Keratinocyte (primary cell): ENCODE data around the gene STOX2. TPM values are rescaled to one million over a fixed set of nuclear protein-coding genes. Genes with fewer than 3 reads are reported as not detected.

Experiments
- DNase-seq: peaks from one replicate; pipeline ENCODE4 v3.0.0-alpha.2; 2011; ENCODE audit warnings: low read depth, missing footprints, low spot score
- FAIRE-seq: peaks from 2 replicates; lab custom pipeline; 2011; peaks lifted over from hg19 to GRCh38; lab: Jason Lieb, UNC
- H2AFZ ChIP-seq: 2 replicates; pipeline ENCODE4 v1.6.0; 2012; ENCODE audit warnings: low read length, control low read depth, inconsistent platforms; ENCODE audit not compliant: control insufficient read depth
- H3K27ac ChIP-seq: 2 replicates; pipeline ENCODE4 v1.5.1; 2011; ENCODE audit warnings: low read length; ENCODE audit not compliant: control insufficient read depth, insufficient read depth
- H3K27me3 ChIP-seq: 3 replicates; pipeline ENCODE4 v1.6.0; 2011; ENCODE audit warnings: low read length; ENCODE audit not compliant: control insufficient read depth, insufficient read depth; ENCODE audit errors: extremely low read depth
- H3K36me3 ChIP-seq, 2 experiments: 2 replicates in 1 of 2; 3 replicates in 1 of 2; pipeline ENCODE4 v1.5.1; 2011; ENCODE audit warnings: low read length in 2 of 2, mild to moderate bottlenecking in 1 of 2; ENCODE audit not compliant: control insufficient read depth in 2 of 2, insufficient read depth in 2 of 2; ENCODE audit errors: extremely low read depth in 1 of 2
- H3K4me1 ChIP-seq: 3 replicates; pipeline ENCODE4 v1.5.1; 2011; ENCODE audit warnings: low read length; ENCODE audit not compliant: control insufficient read depth, insufficient read depth; ENCODE audit errors: extremely low read depth
- H3K4me2 ChIP-seq: 3 replicates; pipeline ENCODE4 v1.6.0; 2011; ENCODE audit warnings: low read depth, low read length; ENCODE audit not compliant: control insufficient read depth, insufficient read depth; ENCODE audit errors: extremely low read depth
- H3K4me3 ChIP-seq, 3 experiments: fragments of 200-600 bp in 1 of 3; sonication (generic) in 1 of 3; 2 replicates in 2 of 3; 3 replicates in 1 of 3; pipeline ENCODE4 v1.5.1; 2011 to 2016; ENCODE audit warnings: low read length in 3 of 3, mild to moderate bottlenecking in 3 of 3, control low read depth in 2 of 3, inconsistent platforms in 1 of 3, low read depth in 1 of 3, mixed read lengths in 1 of 3, mixed run types in 1 of 3, moderate library complexity in 1 of 3; ENCODE audit not compliant: control insufficient read depth in 2 of 3, insufficient read depth in 2 of 3; ENCODE audit errors: extremely low read depth in 1 of 3
- H3K79me2 ChIP-seq: 2 replicates; pipeline ENCODE4 v1.6.0; 2012; ENCODE audit warnings: low read length; ENCODE audit not compliant: control insufficient read depth, insufficient read depth
- H3K9ac ChIP-seq: 3 replicates; pipeline ENCODE4 v1.6.0; 2011; ENCODE audit warnings: low read length; ENCODE audit not compliant: control insufficient read depth, insufficient read depth; ENCODE audit errors: extremely low read depth
- H3K9me1 ChIP-seq: 3 replicates; pipeline ENCODE4 v1.6.0; 2011; ENCODE audit warnings: low read length; ENCODE audit not compliant: control insufficient read depth, insufficient read depth; ENCODE audit errors: extremely low read depth
- H3K9me3 ChIP-seq: 2 replicates; pipeline ENCODE4 v1.5.1; 2012; ENCODE audit warnings: low read depth, low read length; ENCODE audit not compliant: control insufficient read depth
- H4K20me1 ChIP-seq: 3 replicates; pipeline ENCODE4 v1.6.0; 2011; ENCODE audit warnings: low read length; ENCODE audit not compliant: control insufficient read depth, insufficient read depth; ENCODE audit errors: extremely low read depth
- EZH2 ChIP-seq: IDR thresholded peaks from one replicate; pipeline ENCODE4 v1.6.1; 2012; ENCODE audit warnings: inconsistent platforms, mild to moderate bottlenecking, low read length, moderate library complexity
- dilution Hi-C: fragments of 300-500 bp; cut with MboI; formaldehyde crosslinking; loops from one replicate; pipeline ENCODE4 v1.7.0; 2020; ENCODE audit warnings: low sequenced_read_pairs; ENCODE audit not compliant: extremely low pct_ligation_motif_present
- polyA plus RNA-seq, 5 experiments: library from polyadenylated mRNA; depleted of rRNA in 3 of 5; stranded (reverse) in 3 of 5; stranded (forward) in 1 of 5; unstranded in 1 of 5; fragments of >200 nt; gene quantifications; 1 replicate in 1 of 5; 2 replicates in 3 of 5; 3 replicates in 1 of 5; pipeline versions ENCODE4 v1.2.1 to v1.2.3, GENCODE V29; 2011 to 2012; ENCODE audit warnings: missing spikeins in 2 of 5, low read depth in 1 of 5, low replicate concordance in 1 of 5
- TF ChIP-seq, protein P1 (sequence below), 3 experiments: IDR thresholded peaks in 1 of 3; conservative IDR thresholded peaks in 1 of 3; optimal IDR thresholded peaks in 1 of 3; 2 replicates in 2 of 3; 3 replicates in 1 of 3; pipeline versions ENCODE3 to v1.5.1; 2011; ENCODE audit warnings: low read length in 3 of 3, mild to moderate bottlenecking in 3 of 3, moderate library complexity in 2 of 3, control low read depth in 1 of 3, inconsistent platforms in 1 of 3; ENCODE audit not compliant: insufficient read depth in 2 of 3; ENCODE audit errors: extremely low read depth in 1 of 3

The STOX2 gene
- polyA plus RNA-seq, 1 donor (not counting 4 experiments of a cell fraction or from before 2014, with no cell fraction given) = 1.6 TPM

DNA sequence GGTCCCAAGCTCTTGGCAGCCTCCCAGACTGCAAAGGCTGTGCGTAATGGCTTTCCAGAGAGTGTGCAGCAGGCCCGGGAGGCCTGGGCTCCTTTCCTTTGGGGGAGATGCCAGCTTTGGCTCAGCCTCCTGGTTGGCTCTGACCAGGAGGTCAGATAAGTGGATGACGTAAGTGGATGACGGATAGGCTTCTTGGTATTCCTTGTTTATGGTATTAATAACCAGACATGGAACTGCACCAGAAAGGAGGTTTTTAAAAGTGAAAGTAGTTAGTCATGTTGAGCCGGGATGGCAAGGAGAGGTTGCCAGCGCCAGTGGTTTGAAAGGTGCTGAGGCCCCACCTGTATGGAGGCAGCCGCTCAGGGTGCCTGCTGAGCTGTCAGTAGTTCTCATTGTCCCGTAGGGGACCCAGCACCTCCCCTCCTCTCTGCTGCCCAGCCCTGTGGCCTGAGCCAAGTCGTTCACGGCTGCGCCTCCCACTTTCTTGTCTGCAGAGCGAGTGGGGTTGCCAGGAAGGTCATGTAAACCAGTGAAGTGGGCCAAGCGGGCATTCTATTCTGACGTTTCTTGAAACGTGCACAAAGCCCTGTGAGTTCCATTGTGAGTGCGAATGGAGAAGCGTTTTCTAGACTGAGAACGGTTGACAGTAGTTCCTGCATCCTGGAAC lies 28.7 kb upstream of the STOX2 start:
- Histone ChIP-seq H3K4me1 (peaks cover 19% of the 10 kb centered on the region), H3K9me1 (no peaks in the 10 kb centered on the region), H3K27ac (peak overlapping the region; percentile 24), H3K36me3 (no peaks in the 10 kb centered on the region), H3K9ac (peak overlapping the region; percentile 34), H3K27me3 (no peaks in the 10 kb centered on the region), H3K79me2 (no peaks in the 10 kb centered on the region), H2AFZ (peak overlapping the region; percentile 90), H3K4me3 (peak overlapping the region; percentile 33 to 68 (median 56)), H4K20me1 (no peaks in the 10 kb centered on the region), H3K4me2 (peak overlapping the region; percentile 99), H3K9me3 (no peaks in the 10 kb centered on the region)
- DNase-seq = peak; percentile 19
- peak; percentile 44 for FAIRE-seq
- dilution Hi-C loops = no loop called here
- TF ChIP-seq, protein P1, sequence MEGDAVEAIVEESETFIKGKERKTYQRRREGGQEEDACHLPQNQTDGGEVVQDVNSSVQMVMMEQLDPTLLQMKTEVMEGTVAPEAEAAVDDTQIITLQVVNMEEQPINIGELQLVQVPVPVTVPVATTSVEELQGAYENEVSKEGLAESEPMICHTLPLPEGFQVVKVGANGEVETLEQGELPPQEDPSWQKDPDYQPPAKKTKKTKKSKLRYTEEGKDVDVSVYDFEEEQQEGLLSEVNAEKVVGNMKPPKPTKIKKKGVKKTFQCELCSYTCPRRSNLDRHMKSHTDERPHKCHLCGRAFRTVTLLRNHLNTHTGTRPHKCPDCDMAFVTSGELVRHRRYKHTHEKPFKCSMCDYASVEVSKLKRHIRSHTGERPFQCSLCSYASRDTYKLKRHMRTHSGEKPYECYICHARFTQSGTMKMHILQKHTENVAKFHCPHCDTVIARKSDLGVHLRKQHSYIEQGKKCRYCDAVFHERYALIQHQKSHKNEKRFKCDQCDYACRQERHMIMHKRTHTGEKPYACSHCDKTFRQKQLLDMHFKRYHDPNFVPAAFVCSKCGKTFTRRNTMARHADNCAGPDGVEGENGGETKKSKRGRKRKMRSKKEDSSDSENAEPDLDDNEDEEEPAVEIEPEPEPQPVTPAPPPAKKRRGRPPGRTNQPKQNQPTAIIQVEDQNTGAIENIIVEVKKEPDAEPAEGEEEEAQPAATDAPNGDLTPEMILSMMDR (optimal IDR thresholded peaks at IDR 0.05 in 1 of 3, IDR thresholded peaks at IDR 0.05 in 1 of 3, conservative IDR thresholded peaks at IDR 0.05 in 1 of 3; ENCODE audit: extremely low read depth in 1 of 3, insufficient read depth in 2 of 3, low read length in 3 of 3) = no peak
- TF ChIP-seq EZH2 = no peak

DNA sequence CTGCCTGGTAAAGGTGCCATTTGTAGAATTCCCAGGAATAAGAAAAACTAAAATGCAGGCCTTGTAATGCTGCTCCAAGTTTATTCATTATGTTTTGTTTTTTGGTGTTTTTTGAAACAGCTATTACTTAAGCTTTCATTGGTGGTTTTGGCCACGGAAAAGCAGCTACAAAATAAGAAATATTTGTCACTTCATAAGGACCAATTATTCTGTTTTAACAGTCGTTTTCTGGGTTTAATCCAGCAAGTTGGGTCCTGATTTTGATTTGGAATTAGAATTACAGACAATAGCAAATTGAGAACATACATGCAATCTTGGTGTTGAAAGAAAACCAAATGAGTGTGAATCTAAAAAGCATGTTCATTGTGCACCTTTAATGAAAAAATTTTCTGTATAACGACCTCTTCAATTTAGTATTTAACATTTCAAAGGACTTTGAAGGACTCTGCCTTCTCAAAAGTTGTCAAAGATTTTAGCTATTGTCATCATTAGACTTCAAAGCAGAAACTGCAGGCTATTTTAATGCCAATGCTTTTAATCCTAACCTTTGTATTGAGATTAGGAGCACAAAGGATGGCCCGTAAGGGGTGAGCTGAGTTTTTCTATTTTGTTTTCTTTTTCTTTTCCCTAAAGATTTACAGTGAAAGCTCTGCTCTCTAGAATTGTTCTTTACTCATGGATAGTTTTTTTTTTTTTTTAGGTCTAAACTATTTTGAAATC lies 26.7 kb upstream of the STOX2 start:
- Histone ChIP-seq H3K4me3 (no peak overlapping the region), H2AFZ (no peak overlapping the region), H4K20me1 (no peaks in the 10 kb centered on the region), H3K9ac (no peak overlapping the region), H3K9me1 (no peaks in the 10 kb centered on the region), H3K36me3 (no peaks in the 10 kb centered on the region), H3K27me3 (peaks cover 2% of the 10 kb centered on the region), H3K27ac (no peak overlapping the region), H3K79me2 (no peaks in the 10 kb centered on the region), H3K9me3 (no peaks in the 10 kb centered on the region), H3K4me2 (no peak overlapping the region), H3K4me1 (peaks cover 16% of the 10 kb centered on the region)
- DNase-seq = no peak
- TF ChIP-seq, protein P1 (optimal IDR thresholded peaks at IDR 0.05 in 1 of 3, IDR thresholded peaks at IDR 0.05 in 1 of 3, conservative IDR thresholded peaks at IDR 0.05 in 1 of 3; ENCODE audit: extremely low read depth in 1 of 3, insufficient read depth in 2 of 3, low read length in 3 of 3) = no peak
- no peak for TF ChIP-seq EZH2
- no peak for FAIRE-seq
- dilution Hi-C loops = no loop called here
